ENCODE data around the gene MTR.

Gene MTR

DNA sequence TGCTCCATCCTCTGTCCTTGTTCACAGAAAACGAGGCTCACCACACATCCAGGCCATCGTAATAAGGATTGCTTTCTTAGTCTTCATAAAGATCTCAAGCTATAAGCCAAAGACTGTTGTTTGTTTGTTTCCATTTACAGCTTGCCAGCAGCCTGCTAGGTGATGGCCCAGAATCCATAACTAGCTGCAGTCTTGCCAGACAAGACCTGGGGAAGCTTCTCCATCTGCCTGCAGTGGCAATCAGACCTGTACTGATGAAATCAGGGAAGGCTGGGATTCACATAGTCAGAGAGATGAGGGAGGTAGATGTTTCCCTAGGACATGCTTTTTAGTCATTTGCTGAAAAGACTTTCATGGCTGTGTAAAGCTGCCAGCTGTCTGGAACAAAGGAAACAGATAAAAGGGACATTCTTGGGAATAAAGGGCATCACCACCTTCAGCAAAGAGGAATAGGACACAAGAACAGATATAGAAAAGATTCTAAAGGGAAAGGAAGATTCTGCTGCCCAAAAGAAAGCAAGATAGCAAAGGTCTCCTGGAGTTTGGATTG is 158.1 kb downstream of the MTR start:
- 69% methylated on average over 2 of the region's 2 CpGs for WGBS
- H3K9me3 ChIP-seq (ENCODE audit: control insufficient read depth, low read length), result peaks cover 15% of the 10 kb centered on the region

More for the DNA sequence above, 158.1 kb downstream of the MTR start:
- H4K8ac ChIP-seq (ENCODE audit: low read length), result no peak overlapping the region
- no peak overlapping the region for H3K4me3 ChIP-seq (ENCODE audit: insufficient read depth in 1 of 2, low read depth in 1 of 2, low read length in 2 of 2)
- H2BK15ac ChIP-seq (ENCODE audit: low read depth, poor library complexity, severe bottlenecking), result no peak overlapping the region
- no peak overlapping the region for H2BK5ac ChIP-seq (ENCODE audit: low read depth, low read length, poor library complexity, severe bottlenecking)
- H3K4ac ChIP-seq (ENCODE audit: low read depth in 1 of 2, low read length in 2 of 2), result no peak overlapping the region
- no peak overlapping the region for H3K14ac ChIP-seq (ENCODE audit: low read length in 2 of 2)
- H2AFZ ChIP-seq (ENCODE audit: low read depth, low read length), result no peak overlapping the region
- no peak overlapping the region for H3K9ac ChIP-seq (ENCODE audit: low read length)
- no peak overlapping the region for H2BK120ac ChIP-seq (ENCODE audit: low read depth, low read length)
- no peaks in the 10 kb centered on the region for H3K27me3 ChIP-seq (ENCODE audit: control insufficient read depth in 1 of 2, insufficient read depth in 1 of 2, low read length in 2 of 2)
- DNase-seq, result no peak
- no peaks in the 10 kb centered on the region for H3K36me3 ChIP-seq (ENCODE audit: control insufficient read depth in 1 of 2, insufficient read depth in 2 of 2, low read depth in 1 of 2, low read length in 2 of 2)
- no peak overlapping the region for H3K18ac ChIP-seq (ENCODE audit: low read depth in 1 of 2, low read length in 2 of 2)
- H4K91ac ChIP-seq (ENCODE audit: low read length), result no peak overlapping the region
- H3K27ac ChIP-seq (ENCODE audit: low read length, poor library complexity, severe bottlenecking), result no peak overlapping the region
- H3K79me1 ChIP-seq (replicated peaks; ENCODE audit: low read length, poor library complexity, severe bottlenecking), result no peaks in the 10 kb centered on the region
- H3K23ac ChIP-seq (ENCODE audit: low read length in 2 of 2), result no peak overlapping the region
- no peak overlapping the region for H2AK5ac ChIP-seq (ENCODE audit: low read length, severe bottlenecking)
- H2BK12ac ChIP-seq (ENCODE audit: low read length in 2 of 2), result no peak overlapping the region
- H3K4me2 ChIP-seq (ENCODE audit: low read length, poor library complexity, severe bottlenecking), result no peak overlapping the region
- no peaks in the 10 kb centered on the region for H3K4me1 ChIP-seq (ENCODE audit: control insufficient read depth, insufficient read depth, low read depth, low read length)

Measured in mesenchymal stem cell (in vitro differentiated cells and primary cell).